ENCODE results near the gene AKR1B1.

DNA sequence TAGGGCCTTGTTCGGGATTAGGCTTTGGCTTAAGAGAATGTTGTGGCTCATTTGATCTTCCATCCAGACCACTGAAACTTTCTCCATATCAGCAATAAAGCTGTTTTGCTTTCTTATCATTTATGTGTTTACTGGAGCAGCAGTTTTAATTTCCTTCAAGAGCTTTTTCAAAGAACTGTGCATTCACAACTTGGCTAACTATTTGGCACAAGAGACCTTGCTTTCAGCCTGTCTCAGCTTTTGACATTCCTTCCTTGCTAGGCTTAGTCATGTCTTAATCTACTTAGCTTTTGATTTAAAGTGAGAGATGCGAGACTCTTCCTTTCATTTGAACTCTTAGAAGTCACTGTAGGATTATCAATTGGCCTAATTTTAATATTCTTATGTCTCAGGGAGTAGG lies 19.1 kb upstream of the AKR1B1 start:
- TF ChIP-seq, protein P1, sequence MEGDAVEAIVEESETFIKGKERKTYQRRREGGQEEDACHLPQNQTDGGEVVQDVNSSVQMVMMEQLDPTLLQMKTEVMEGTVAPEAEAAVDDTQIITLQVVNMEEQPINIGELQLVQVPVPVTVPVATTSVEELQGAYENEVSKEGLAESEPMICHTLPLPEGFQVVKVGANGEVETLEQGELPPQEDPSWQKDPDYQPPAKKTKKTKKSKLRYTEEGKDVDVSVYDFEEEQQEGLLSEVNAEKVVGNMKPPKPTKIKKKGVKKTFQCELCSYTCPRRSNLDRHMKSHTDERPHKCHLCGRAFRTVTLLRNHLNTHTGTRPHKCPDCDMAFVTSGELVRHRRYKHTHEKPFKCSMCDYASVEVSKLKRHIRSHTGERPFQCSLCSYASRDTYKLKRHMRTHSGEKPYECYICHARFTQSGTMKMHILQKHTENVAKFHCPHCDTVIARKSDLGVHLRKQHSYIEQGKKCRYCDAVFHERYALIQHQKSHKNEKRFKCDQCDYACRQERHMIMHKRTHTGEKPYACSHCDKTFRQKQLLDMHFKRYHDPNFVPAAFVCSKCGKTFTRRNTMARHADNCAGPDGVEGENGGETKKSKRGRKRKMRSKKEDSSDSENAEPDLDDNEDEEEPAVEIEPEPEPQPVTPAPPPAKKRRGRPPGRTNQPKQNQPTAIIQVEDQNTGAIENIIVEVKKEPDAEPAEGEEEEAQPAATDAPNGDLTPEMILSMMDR (conservative IDR thresholded peaks at IDR 0.05 in 1 of 2, IDR thresholded peaks at IDR 0.05 in 1 of 2; ENCODE audit: low read depth in 1 of 2, low read length in 2 of 2) = no peak
- TF ChIP-seq EZH2 (IDR thresholded peaks at IDR 0.05; ENCODE audit: low read length, missing control alignments) = no peak
